HEK293 (cell line): Measurements from ENCODE around the gene CYB5R3.
"Not testable (repeated sequence)": the region's sequence is repeated elsewhere in the genome, so short reads cannot be mapped to it uniquely, and the experiment has no call there.

Experiments
- CTCF ChIA-PET: fragments of 350-600 bp; formaldehyde crosslinking; extraction: SDS; loops from one replicate; lab custom pipeline; 2021; ENCODE audit warnings: antibody characterized with exemption; lab: Yijun Ruan, JAX
- POLR2A ChIA-PET: fragments of 300-600 bp; formaldehyde crosslinking; extraction: SDS; loops from one replicate; lab custom pipeline; 2020; ENCODE audit warnings: antibody characterized with exemption, inconsistent platforms; lab: Yijun Ruan, JAX
- H3K27ac ChIP-seq: fragments of 200-500 bp; sonication (Bioruptor generic); 2 replicates; pipeline ENCODE4 v1.5.1; 2014; ENCODE audit warnings: low read depth, low read length, control low read depth, inconsistent platforms; ENCODE audit errors: extremely low read depth
- H3K36me3 ChIP-seq, 2 experiments: fragments of 200-500 bp in 1 of 2; sonication (Bioruptor generic) in 1 of 2; 1 replicate in 1 of 2; 2 replicates in 1 of 2; pipeline ENCODE4 v1.5.1; 2014 to 2017; ENCODE audit warnings: inconsistent platforms in 2 of 2, low read length in 2 of 2; ENCODE audit not compliant: control insufficient read depth in 2 of 2, insufficient read depth in 1 of 2
- H3K4me1 ChIP-seq: fragments of 200-500 bp; sonication (Bioruptor generic); 2 replicates; pipeline ENCODE4 v1.5.1; 2014; ENCODE audit warnings: mild to moderate bottlenecking, low read length, inconsistent platforms; ENCODE audit not compliant: control insufficient read depth, insufficient read depth
- H3K4me3 ChIP-seq: 2 replicates; pipeline ENCODE4 v1.5.1; 2011; ENCODE audit warnings: low read depth, mild to moderate bottlenecking, control low read depth, low read length, moderate library complexity
- H3K9me3 ChIP-seq: fragments of 200-500 bp; sonication (Bioruptor generic); 2 replicates; pipeline ENCODE4 v1.5.1; 2014; ENCODE audit warnings: low read depth, low read length, inconsistent platforms; ENCODE audit not compliant: control insufficient read depth, insufficient read depth
- FEZF1 ChIP-seq: fragments of 450-650 bp; formaldehyde crosslinking; IDR thresholded peaks from 2 replicates; pipeline ENCODE4 v1.5.1; 2016; ENCODE audit warnings: missing biosample characterization, missing genetic modification characterization
- MZF1 ChIP-seq: fragments of 450-650 bp; formaldehyde crosslinking; IDR thresholded peaks from 2 replicates; pipeline ENCODE4 v1.5.1; 2017; ENCODE audit warnings: missing biosample characterization, missing genetic modification characterization, borderline replicate concordance
- ZBTB1 ChIP-seq: fragments of 450-650 bp; formaldehyde crosslinking; IDR thresholded peaks from 2 replicates; pipeline ENCODE4 v1.5.1; 2016; ENCODE audit warnings: missing biosample characterization, missing genetic modification characterization
- ZNF174 ChIP-seq: fragments of 450-650 bp; formaldehyde crosslinking; IDR thresholded peaks from 2 replicates; pipeline ENCODE4 v1.5.0; 2017; ENCODE audit warnings: missing biosample characterization, mild to moderate bottlenecking, missing genetic modification characterization
- ZNF362 ChIP-seq: fragments of 450-650 bp; formaldehyde crosslinking; IDR thresholded peaks from 2 replicates; pipeline ENCODE4 v1.5.1; 2016; ENCODE audit warnings: missing biosample characterization, missing genetic modification characterization
- ZNF366 ChIP-seq: fragments of 450-650 bp; formaldehyde crosslinking; conservative IDR thresholded peaks from 2 replicates; pipeline ENCODE4 v1.5.1; 2016; ENCODE audit warnings: missing biosample characterization, missing genetic modification characterization
- ZNF529 ChIP-seq: fragments of 450-650 bp; formaldehyde crosslinking; IDR thresholded peaks from 2 replicates; pipeline ENCODE4 v1.5.1; 2017; ENCODE audit warnings: missing genetic modification characterization, missing biosample characterization; ENCODE audit not compliant: insufficient replicate concordance
- ZNF610 ChIP-seq: fragments of 450-650 bp; formaldehyde crosslinking; IDR thresholded peaks from 2 replicates; pipeline ENCODE4 v1.5.1; 2016; ENCODE audit warnings: missing biosample characterization, missing genetic modification characterization, borderline replicate concordance
- ZNF658 ChIP-seq: fragments of 450-650 bp; formaldehyde crosslinking; IDR thresholded peaks from 2 replicates; pipeline ENCODE4; 2016; ENCODE audit warnings: missing biosample characterization, missing genetic modification characterization
- ZNF747 ChIP-seq: fragments of 450-650 bp; formaldehyde crosslinking; IDR thresholded peaks from 2 replicates; pipeline ENCODE4 v1.5.1; 2016; ENCODE audit warnings: missing biosample characterization, missing genetic modification characterization
- ZNF837 ChIP-seq: fragments of 450-650 bp; formaldehyde crosslinking; IDR thresholded peaks from 2 replicates; pipeline ENCODE4 v1.5.1; 2016; ENCODE audit warnings: missing biosample characterization, missing genetic modification characterization
- ZXDB ChIP-seq: fragments of 450-650 bp; formaldehyde crosslinking; IDR thresholded peaks from 2 replicates; pipeline ENCODE4 v1.5.1; 2016; ENCODE audit warnings: missing biosample characterization, missing genetic modification characterization
- TF ChIP-seq, protein P1 (sequence below): fragments of 450-650 bp; formaldehyde crosslinking; conservative IDR thresholded peaks from 2 replicates; pipeline ENCODE4 v1.5.1; 2016; ENCODE audit warnings: low read depth, missing biosample characterization, missing genetic modification characterization
- TF ChIP-seq, protein P2 (sequence below): fragments of 450-650 bp; formaldehyde crosslinking; IDR thresholded peaks from 2 replicates; pipeline ENCODE4 v1.5.1; 2016; ENCODE audit warnings: missing biosample characterization, missing genetic modification characterization
- TF ChIP-seq, protein P3 (sequence below): fragments of 450-650 bp; formaldehyde crosslinking; IDR thresholded peaks from 2 replicates; pipeline ENCODE4; 2016; ENCODE audit warnings: missing biosample characterization, missing genetic modification characterization
- TF ChIP-seq, protein P4 (sequence below): fragments of 450-650 bp; formaldehyde crosslinking; conservative IDR thresholded peaks from 2 replicates; pipeline ENCODE4 v1.5.1; 2016; ENCODE audit warnings: low read depth, missing biosample characterization, missing genetic modification characterization
- TF ChIP-seq, protein P5 (sequence below): IDR thresholded peaks from 2 replicates; pipeline ENCODE4 v1.6.1; 2011; ENCODE audit warnings: mild to moderate bottlenecking, low read depth, low read length, borderline replicate concordance

The CYB5R3 gene

GRCh38 chr22:42666393-42666792 lies 17.2 kb upstream of the CYB5R3 start:
- not testable (repeated sequence) for H3K36me3 ChIP-seq, H3K4me3 ChIP-seq, H3K27ac ChIP-seq, H3K9me3 ChIP-seq, H3K4me1 ChIP-seq
- ChIA-PET POLR2A (interaction anchor here (0.7 kb wide), 1 partner anchor 1006 kb away, joined by 3 read pairs; no protein-coding TSS in a partner anchor), CTCF (interaction anchor here (0.6 to 1.1 kb wide), 3 partner anchors 109 to 324 kb away, joined by 3 to 5 read pairs (median 4); no protein-coding TSS in a partner anchor)
- peak; percentile 67 for TF ChIP-seq ZNF366 (tag by site-specific recombination)

- TF ChIP-seq ZNF610: no peak
- no peak for TF ChIP-seq ZNF174
- TF ChIP-seq ZNF658 (tag by site-specific recombination): no peak
- no peak for TF ChIP-seq ZBTB1
- TF ChIP-seq ZNF747 (tag by site-specific recombination): no peak
- no peak for TF ChIP-seq ZNF362 (tag by site-specific recombination)
- no peak for TF ChIP-seq ZNF529
- TF ChIP-seq, protein P1, sequence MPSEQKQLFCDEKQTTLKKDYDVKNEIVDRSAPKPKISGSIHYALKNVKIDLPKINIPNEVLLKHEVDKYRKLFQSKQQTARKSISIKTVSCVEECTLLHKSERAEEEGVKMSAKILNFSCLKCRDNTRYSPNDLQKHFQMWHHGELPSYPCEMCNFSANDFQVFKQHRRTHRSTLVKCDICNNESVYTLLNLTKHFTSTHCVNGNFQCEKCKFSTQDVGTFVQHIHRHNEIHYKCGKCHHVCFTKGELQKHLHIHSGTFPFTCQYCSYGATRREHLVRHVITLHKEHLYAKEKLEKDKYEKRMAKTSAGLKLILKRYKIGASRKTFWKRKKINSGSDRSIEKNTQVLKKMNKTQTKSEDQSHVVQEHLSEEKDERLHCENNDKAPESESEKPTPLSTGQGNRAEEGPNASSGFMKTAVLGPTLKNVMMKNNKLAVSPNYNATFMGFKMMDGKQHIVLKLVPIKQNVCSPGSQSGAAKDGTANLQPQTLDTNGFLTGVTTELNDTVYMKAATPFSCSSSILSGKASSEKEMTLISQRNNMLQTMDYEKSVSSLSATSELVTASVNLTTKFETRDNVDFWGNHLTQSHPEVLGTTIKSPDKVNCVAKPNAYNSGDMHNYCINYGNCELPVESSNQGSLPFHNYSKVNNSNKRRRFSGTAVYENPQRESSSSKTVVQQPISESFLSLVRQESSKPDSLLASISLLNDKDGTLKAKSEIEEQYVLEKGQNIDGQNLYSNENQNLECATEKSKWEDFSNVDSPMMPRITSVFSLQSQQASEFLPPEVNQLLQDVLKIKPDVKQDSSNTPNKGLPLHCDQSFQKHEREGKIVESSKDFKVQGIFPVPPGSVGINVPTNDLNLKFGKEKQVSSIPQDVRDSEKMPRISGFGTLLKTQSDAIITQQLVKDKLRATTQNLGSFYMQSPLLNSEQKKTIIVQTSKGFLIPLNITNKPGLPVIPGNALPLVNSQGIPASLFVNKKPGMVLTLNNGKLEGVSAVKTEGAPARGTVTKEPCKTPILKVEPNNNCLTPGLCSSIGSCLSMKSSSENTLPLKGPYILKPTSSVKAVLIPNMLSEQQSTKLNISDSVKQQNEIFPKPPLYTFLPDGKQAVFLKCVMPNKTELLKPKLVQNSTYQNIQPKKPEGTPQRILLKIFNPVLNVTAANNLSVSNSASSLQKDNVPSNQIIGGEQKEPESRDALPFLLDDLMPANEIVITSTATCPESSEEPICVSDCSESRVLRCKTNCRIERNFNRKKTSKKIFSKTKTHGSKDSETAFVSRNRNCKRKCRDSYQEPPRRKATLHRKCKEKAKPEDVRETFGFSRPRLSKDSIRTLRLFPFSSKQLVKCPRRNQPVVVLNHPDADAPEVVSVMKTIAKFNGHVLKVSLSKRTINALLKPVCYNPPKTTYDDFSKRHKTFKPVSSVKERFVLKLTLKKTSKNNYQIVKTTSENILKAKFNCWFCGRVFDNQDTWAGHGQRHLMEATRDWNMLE: no peak
- no peak for TF ChIP-seq FEZF1 (tag by site-specific recombination)
- TF ChIP-seq ZXDB (tag by site-specific recombination): no peak
- TF ChIP-seq MZF1: no peak
- TF ChIP-seq, protein P2, sequence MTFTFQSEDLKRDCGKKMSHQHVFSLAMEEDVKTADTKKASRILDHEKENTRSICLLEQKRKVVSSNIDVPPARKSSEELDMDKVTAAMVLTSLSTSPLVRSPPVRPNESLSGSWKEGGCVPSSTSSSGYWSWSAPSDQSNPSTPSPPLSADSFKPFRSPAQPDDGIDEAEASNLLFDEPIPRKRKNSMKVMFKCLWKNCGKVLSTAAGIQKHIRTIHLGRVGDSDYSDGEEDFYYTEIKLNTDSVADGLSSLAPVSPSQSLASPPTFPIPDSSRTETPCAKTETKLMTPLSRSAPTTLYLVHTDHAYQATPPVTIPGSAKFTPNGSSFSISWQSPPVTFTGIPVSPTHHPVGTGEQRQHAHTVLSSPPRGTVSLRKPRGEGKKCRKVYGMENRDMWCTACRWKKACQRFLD (tag by site-specific recombination): no peak
- TF ChIP-seq, protein P3, sequence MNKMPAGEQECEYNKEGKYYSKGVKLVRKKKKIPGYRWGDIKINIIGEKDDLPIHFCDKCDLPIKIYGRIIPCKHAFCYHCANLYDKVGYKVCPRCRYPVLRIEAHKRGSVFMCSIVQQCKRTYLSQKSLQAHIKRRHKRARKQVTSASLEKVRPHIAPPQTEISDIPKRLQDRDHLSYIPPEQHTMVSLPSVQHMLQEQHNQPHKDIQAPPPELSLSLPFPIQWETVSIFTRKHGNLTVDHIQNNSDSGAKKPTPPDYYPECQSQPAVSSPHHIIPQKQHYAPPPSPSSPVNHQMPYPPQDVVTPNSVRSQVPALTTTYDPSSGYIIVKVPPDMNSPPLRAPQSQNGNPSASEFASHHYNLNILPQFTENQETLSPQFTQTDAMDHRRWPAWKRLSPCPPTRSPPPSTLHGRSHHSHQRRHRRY (tag by site-specific recombination): no peak
- TF ChIP-seq, protein P4, sequence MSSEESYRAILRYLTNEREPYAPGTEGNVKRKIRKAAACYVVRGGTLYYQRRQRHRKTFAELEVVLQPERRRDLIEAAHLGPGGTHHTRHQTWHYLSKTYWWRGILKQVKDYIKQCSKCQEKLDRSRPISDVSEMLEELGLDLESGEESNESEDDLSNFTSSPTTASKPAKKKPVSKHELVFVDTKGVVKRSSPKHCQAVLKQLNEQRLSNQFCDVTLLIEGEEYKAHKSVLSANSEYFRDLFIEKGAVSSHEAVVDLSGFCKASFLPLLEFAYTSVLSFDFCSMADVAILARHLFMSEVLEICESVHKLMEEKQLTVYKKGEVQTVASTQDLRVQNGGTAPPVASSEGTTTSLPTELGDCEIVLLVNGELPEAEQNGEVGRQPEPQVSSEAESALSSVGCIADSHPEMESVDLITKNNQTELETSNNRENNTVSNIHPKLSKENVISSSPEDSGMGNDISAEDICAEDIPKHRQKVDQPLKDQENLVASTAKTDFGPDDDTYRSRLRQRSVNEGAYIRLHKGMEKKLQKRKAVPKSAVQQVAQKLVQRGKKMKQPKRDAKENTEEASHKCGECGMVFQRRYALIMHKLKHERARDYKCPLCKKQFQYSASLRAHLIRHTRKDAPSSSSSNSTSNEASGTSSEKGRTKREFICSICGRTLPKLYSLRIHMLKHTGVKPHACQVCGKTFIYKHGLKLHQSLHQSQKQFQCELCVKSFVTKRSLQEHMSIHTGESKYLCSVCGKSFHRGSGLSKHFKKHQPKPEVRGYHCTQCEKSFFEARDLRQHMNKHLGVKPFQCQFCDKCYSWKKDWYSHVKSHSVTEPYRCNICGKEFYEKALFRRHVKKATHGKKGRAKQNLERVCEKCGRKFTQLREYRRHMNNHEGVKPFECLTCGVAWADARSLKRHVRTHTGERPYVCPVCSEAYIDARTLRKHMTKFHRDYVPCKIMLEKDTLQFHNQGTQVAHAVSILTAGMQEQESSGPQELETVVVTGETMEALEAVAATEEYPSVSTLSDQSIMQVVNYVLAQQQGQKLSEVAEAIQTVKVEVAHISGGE (tag by site-specific recombination): no peak
- TF ChIP-seq, protein P5, sequence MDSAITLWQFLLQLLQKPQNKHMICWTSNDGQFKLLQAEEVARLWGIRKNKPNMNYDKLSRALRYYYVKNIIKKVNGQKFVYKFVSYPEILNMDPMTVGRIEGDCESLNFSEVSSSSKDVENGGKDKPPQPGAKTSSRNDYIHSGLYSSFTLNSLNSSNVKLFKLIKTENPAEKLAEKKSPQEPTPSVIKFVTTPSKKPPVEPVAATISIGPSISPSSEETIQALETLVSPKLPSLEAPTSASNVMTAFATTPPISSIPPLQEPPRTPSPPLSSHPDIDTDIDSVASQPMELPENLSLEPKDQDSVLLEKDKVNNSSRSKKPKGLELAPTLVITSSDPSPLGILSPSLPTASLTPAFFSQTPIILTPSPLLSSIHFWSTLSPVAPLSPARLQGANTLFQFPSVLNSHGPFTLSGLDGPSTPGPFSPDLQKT: no peak
- no peak for TF ChIP-seq ZNF837 (tag by site-specific recombination)
- ChIA-PET POLR2A (no interaction called here), CTCF (interaction anchor here (0.8 kb wide), 1 partner anchor 201 kb away, joined by 3 read pairs; no protein-coding TSS in a partner anchor)
- no peaks in the 10 kb centered on the region for H3K36me3 ChIP-seq
- H3K4me1 ChIP-seq: no peaks in the 10 kb centered on the region
- H3K9me3 ChIP-seq: no peaks in the 10 kb centered on the region
- no peak overlapping the region for H3K27ac ChIP-seq
- no peak overlapping the region for H3K4me3 ChIP-seq
Measured at GRCh38 chr22:42664976-42665831, 16.0 kb upstream of the CYB5R3 start.
